Thyroid gland (tissue), 4 donors: Measurements from ENCODE around the gene RRBP1. TPM values are rescaled to one million over a fixed set of nuclear protein-coding genes. Genes with fewer than 3 reads are reported as not detected.

Source experiments
- DNase-seq, 2 donors: peaks; one replicate each; pipeline ENCODE4 v3.0.0-alpha.2; 2019
- H3K27ac ChIP-seq, 3 donors: fragments of 200-600 bp; sonication (generic); 1 replicate in 2 of 3; 2 replicates in 1 of 3; pipeline ENCODE4 v1.5.1; 2016 to 2019; ENCODE audit warnings: mild to moderate bottlenecking in 1 of 3, moderate library complexity in 1 of 3
- H3K27me3 ChIP-seq: fragments of 200-600 bp; sonication (generic); one replicate; pipeline ENCODE4 v1.5.1; 2019
- H3K36me3 ChIP-seq, 2 donors: fragments of 200-600 bp; sonication (generic); one replicate each; pipeline ENCODE4 v1.5.1; 2016 to 2019
- H3K4me1 ChIP-seq, 2 donors: fragments of 200-600 bp; sonication (generic); one replicate each; pipeline ENCODE4 v1.5.1; 2017 to 2019
- H3K4me3 ChIP-seq, 3 donors: fragments of 200-600 bp; sonication (generic); replicated peaks in 1 of 3; 1 replicate in 2 of 3; 2 replicates in 1 of 3; pipeline ENCODE4 v1.5.1; 2016; ENCODE audit warnings: mild to moderate bottlenecking in 1 of 3
- H3K9me3 ChIP-seq: fragments of 200-600 bp; sonication (generic); one replicate; pipeline ENCODE4 v1.5.1; 2017
- CTCF ChIP-seq, 6 experiments: fragments of 200-600 bp in 3 of 6; fragments of 450-650 bp in 3 of 6; sonication (generic) in 3 of 6; IDR thresholded peaks; one replicate each; pipeline ENCODE4 v1.5.1; 2016 to 2019; ENCODE audit warnings: antibody characterized with exemption in 6 of 6, mild to moderate bottlenecking in 2 of 6, inconsistent platforms in 1 of 6, moderate library complexity in 1 of 6
- POLR2A ChIP-seq, 2 donors: fragments of 450-650 bp; IDR thresholded peaks; one replicate each; pipeline ENCODE4 v1.6.1; 2017; ENCODE audit warnings: antibody characterized with exemption in 2 of 2, mild to moderate bottlenecking in 2 of 2, moderate library complexity in 1 of 2
- WGBS, 2 donors: methylation state at CpG; one replicate each; pipeline ENCODE4 v1.1.5; 2017; 5-methylcytosine and 5-hydroxymethylcytosine counted together
- intact Hi-C: fragments of 100-400 bp; cut with DNase I; formaldehyde crosslinking; loops from one replicate; pipeline ENCODE4 v1.15.1; 2023
- total RNA-seq, 4 donors: library from RNA; depleted of rRNA; stranded (reverse); fragments of >200 nt; gene quantifications; one replicate each; pipeline ENCODE4 v1.2.3, GENCODE V29; 2016

The RRBP1 gene
- total RNA-seq, 4 donors from 2014 or later = 149 to 287 (median 221) TPM

GRCh38 chr20:17598013-17598550 lies 84.0 kb downstream of the RRBP1 start:
- TF ChIP-seq CTCF (IDR thresholded peaks at IDR 0.05) (no peak), POLR2A (IDR thresholded peaks at IDR 0.05) (no peak)
- intact Hi-C loops = no loop called here
- H3K36me3 ChIP-seq = peaks cover 0 to 5% of the 10 kb centered on the region in 2 donors
- WGBS, 2 donors = 91 to 96% methylated on average over 1 of the region's 1 CpG
- H3K4me1 ChIP-seq = peaks cover 82 to 85% of the 10 kb centered on the region in 2 donors
- H3K4me3 ChIP-seq = no peak overlapping the region
- no peaks in the 10 kb centered on the region for H3K27me3 ChIP-seq
- no peaks in the 10 kb centered on the region for H3K9me3 ChIP-seq
- DNase-seq = no peak
- H3K27ac ChIP-seq = peak overlapping the region; percentile 27 to 98 (median 94)

GRCh38 chr20:17595856-17596255 lies 86.2 kb downstream of the RRBP1 start:
- TF ChIP-seq POLR2A (IDR thresholded peaks at IDR 0.05) (no peak), CTCF (IDR thresholded peaks at IDR 0.05) (no peak)

GRCh38 chr20:17594443-17594842 lies 87.6 kb downstream of the RRBP1 start:
- Histone ChIP-seq H3K4me1 (peaks cover 82 to 87% of the 10 kb centered on the region in 2 donors), H3K27ac (peak overlapping the region; percentile 94 to 99 (median 98)), H3K9me3 (no peaks in the 10 kb centered on the region), H3K36me3 (no peaks in the 10 kb centered on the region), H3K4me3 (no peak overlapping the region), H3K27me3 (no peaks in the 10 kb centered on the region)
- TF ChIP-seq POLR2A (IDR thresholded peaks at IDR 0.05) = peak in 1 of 2 donors; percentile 85
- TF ChIP-seq CTCF (IDR thresholded peaks at IDR 0.05) = no peak
- intact Hi-C loops = no loop called here
- peak; percentile 89 to 91 for DNase-seq

More at GRCh38 chr20:17595856-17596255, 86.2 kb downstream of the RRBP1 start:
- DNase-seq = no peak
- H3K36me3 ChIP-seq = no peaks in the 10 kb centered on the region
- WGBS, 2 donors = 84% methylated on average over 2 of the region's 2 CpGs
- H3K4me3 ChIP-seq = no peak overlapping the region
- intact Hi-C loops = no loop called here
- H3K4me1 ChIP-seq = peaks cover 82 to 85% of the 10 kb centered on the region in 2 donors
- no peaks in the 10 kb centered on the region for H3K27me3 ChIP-seq
- no peaks in the 10 kb centered on the region for H3K9me3 ChIP-seq
- H3K27ac ChIP-seq = peak overlapping the region; percentile 94 to 99 (median 98)

- Histone ChIP-seq H3K4me3 (no peak overlapping the region), H3K27ac (peak overlapping the region; percentile 94 to 99 (median 98)), H3K36me3 (no peaks in the 10 kb centered on the region), H3K9me3 (no peaks in the 10 kb centered on the region), H3K4me1 (peaks cover 82 to 87% of the 10 kb centered on the region in 2 donors), H3K27me3 (no peaks in the 10 kb centered on the region)
- intact Hi-C loops = no loop called here
- peak in 1 of 2 donors; percentile 27 for DNase-seq
- 45 to 50% methylated on average over 4 of the region's 4 CpGs for WGBS, 2 donors
- TF ChIP-seq POLR2A (IDR thresholded peaks at IDR 0.05) = no peak
- TF ChIP-seq CTCF (IDR thresholded peaks at IDR 0.05) = no peak
These were observed 88.1 kb downstream of the RRBP1 start for GRCh38 chr20:17593902-17594301.

GRCh38 chr20:17590245-17590644 lies 91.8 kb downstream of the RRBP1 start:
- Histone ChIP-seq H3K4me3 (no peak overlapping the region), H3K36me3 (no peaks in the 10 kb centered on the region), H3K9me3 (no peaks in the 10 kb centered on the region), H3K4me1 (peaks cover 91 to 97% of the 10 kb centered on the region in 2 donors), H3K27ac (peak overlapping the region; percentile 94 to 99 (median 98)), H3K27me3 (no peaks in the 10 kb centered on the region)
- DNase-seq = no peak
- WGBS, 2 donors = 17 to 29% methylated on average over 1 of the region's 1 CpG
- intact Hi-C loops = no loop called here
- TF ChIP-seq POLR2A (IDR thresholded peaks at IDR 0.05) = peak in 1 of 2 donors; percentile 72
- no peak for TF ChIP-seq CTCF (IDR thresholded peaks at IDR 0.05)
